Dermis microvascular lymphatic vessel endothelial cell (primary cell): ENCODE data around the gene ANGEL1. TPM values are rescaled to one million over a fixed set of nuclear protein-coding genes. Genes with fewer than 3 reads are reported as not detected.

Experiments
- DNase-seq, 2 donors: peaks; one replicate each; pipeline versions ENCODE4 v3.0.0 to v3.0.0-alpha.2; 2010; ENCODE audit warnings: low read depth in 2 of 2
- total RNA-seq: library from RNA; depleted of rRNA; stranded (reverse); fragments of >200 nt; gene quantifications from 2 replicates; pipeline ENCODE4 v1.2.1, GENCODE V29; 2014

The ANGEL1 gene
- total RNA-seq, 1 donor from 2014 or later, result 4.0 TPM

DNA sequence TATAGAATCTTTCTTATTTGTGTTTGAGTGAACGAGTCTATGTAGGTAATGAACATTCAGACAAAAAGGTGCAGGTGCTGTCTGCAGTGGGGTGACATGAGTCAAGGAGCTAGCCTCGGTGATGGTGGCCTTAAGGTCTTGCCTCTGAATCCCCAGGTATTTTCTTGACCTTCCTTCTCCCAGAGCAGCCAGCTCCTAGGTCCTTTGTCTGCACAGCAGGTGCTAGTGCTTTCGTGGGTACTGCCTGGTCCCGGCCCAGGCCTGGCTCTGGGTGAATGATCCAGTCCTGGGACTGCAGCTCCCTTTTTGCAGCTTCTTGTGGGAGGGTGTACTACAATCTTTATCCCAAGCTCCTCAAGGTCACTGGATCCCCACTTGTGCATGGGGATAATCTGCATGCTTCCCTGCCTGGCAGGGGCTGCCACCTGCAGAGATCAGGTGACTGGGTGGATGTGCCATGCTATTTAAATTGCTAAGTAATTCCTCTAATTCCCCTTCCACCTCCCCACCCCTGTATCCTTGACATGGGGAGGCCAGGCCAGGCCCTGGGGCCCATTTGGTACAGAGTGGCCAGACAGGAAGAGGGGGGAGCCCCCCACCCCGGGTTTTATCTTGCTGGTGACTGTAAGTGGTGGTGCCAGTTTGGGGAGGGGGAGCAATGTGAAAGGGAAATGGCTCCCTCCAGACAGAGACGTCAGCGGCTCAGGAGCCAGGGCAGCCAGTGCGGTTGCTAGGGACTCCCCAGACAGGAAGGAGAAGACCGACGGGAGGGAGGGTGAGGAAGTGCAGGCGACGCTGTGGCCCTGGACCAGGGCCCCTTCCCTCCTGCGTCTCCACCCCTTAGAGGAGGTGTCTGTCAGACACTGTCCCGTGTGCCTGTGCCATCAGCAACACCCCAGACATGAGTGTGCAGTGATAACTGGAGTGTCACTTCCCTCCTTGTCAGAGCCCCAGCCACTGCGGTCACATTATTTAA, 44.7 kb downstream of the ANGEL1 start:
- peak; percentile 15 to 66 for DNase-seq

DNA sequence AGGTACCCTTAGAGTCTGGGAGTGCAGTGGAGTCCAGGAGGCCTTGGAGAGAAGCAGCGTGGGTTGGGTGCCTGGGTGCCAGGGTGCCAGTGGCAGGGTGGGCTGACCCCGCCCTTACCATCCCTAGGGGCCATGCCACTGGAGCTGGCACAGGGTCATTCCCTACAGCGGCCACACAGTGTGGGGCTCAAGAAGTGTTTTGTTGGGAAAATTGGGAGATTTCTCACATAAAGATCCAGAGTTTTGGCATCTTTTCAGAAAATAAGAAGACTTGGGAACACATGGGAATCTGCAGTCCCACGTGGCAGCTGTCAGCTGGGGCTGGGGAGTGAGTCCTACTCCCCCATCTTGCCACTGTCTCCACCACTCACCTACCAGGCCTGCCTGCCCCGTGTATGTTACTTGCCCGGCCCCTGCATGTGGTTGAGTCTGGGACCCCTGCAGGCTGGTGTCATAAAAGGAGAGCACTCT, 47.2 kb downstream of the ANGEL1 start:
- DNase-seq, result no peak

DNA sequence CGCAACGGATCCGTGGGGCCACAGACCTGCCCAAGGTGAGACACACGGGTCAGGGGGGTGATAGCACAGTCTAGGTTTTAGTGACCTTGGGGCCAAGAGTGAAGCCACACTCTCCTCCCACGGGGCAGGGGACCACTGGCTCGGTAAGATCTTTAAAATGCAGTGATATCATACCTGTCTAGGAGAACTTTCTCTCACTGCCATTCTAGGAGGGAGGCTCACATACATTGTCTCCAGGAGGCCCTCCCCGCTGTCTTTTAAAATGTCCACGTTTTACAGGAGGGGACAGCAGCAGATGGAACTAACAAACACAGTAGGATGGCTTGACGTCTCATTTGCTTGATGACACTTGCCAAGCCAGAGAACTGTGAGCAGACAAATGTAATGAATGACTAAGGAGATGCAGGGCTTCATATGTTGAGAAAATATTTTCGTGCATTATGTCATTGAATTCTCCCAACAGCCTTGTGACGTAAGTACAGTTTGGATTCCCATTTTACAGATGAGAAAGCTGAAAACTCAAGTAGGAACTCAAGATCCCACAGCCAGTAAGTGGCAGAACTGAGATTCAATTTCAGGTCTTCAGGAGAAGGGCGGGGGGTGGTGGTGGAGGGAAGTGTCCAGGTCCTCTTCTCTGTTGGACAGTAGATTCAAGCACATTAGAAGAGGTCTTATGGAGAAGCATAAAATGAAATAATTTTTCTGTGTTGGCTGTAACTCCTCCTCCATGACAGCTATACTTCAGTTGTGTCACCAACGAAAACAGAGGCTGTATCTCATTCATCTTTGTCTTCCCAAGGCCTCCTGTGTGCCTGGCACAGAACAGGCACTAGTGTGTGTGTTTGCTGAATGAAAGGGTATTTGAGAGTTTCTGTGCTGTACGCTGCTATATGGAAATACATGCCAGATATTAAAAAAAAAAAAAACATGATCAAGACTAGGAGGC, 49.3 kb downstream of the ANGEL1 start:
- DNase-seq, result no peak

DNA sequence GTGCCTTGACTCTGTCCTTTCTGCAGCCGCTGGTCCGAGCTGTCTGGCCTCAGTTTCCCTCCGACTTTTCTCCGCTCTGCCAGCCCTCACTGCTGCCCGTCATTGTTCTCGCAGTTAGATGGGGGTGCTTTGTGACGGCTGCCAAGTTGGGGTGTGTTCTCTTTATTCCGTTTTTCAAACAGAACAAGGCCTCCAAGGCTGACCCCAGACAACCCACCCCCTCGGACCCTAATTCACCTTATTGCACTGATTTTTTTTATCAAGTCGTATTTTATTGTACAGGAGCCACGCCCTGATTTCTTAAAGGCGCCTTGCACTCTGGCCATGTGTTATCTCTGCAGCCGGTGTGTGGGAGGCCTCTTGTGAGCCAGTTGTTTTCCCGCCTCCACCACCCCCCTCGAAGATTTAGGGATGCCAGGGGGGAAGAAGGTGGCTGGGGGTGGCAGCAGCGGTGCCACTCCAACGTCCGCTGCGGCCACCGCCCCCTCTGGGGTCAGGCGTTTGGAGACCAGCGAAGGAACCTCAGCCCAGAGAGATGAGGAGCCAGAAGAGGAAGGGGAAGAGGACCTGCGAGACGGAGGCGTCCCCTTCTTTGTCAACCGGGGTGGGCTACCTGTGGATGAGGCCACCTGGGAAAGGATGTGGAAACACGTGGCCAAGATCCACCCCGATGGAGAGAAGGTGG, 50.1 kb downstream of the ANGEL1 start:
- no peak for DNase-seq

DNA sequence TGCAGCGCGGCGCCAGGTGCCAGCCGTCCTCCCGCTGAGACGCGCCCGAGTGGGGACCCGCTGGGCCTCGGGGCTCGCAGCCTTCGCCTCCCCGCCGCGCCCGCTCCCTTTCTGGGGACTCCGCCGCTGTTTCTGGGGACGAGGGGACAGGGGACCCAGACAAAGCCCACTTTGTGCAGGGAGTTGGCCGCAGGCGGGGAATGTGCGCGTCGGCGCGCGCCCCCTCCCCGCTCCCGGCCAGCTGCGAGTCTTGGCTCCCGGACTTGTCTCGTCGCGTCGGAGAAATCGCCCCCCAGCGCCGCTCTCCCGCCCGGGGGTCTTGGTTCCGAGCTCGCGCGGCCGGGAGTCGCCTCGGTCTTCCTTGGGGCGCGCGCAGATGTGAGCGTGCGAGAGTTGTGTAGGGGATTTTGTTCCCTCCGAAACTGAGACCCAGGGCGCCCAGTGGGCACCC, 50.7 kb downstream of the ANGEL1 start:
- no peak for DNase-seq

DNA sequence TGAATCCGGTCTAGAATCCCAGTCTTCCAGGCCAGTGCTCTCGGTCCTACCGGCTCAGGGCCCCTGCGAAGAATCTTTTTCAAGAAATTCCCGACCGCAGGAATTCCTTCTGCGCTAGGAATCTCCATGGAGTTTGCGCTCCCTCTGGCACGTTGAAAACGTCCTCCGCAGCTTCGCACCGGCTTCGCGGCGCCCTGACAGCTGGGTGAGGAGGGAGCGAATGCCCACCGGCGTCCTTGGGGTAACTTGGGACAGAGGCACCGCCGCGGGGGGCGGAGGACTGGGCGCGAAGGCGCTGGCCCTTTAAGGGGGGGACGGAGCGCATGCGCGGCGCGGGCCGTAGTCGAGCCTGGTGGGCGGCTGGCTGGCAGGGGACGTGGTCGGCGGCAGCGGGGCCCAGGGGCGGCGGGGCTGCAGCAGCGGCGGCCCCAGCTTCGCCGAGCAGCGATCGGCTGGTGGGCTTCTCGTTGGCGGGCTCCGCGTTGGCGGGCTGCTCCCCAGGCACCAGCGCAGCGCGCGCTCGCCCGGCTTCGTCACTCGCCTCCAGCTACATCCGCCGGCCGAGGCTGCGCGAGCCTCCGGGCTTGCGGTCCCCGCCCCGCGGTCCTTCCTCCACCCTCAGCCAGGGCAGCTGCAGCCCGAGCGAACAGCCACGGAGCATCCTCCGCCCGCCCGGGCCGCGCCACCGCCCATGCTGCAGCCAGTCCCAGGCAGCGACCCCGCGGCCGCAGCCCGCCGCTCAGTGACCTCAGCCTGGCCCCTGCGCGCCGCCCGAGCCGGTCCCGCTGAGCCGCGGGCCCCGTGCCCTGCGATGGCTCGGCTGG, 51.3 kb downstream of the ANGEL1 start, which contains the start of gene VASH1:
TSS of gene VASH1 (plus strand) at position 333 of the 824 bp plus-strand sequence. CDS start 1,354 bp downstream, outside the sequence.
- DNase-seq, result peak; percentile 27 to 71

DNA sequence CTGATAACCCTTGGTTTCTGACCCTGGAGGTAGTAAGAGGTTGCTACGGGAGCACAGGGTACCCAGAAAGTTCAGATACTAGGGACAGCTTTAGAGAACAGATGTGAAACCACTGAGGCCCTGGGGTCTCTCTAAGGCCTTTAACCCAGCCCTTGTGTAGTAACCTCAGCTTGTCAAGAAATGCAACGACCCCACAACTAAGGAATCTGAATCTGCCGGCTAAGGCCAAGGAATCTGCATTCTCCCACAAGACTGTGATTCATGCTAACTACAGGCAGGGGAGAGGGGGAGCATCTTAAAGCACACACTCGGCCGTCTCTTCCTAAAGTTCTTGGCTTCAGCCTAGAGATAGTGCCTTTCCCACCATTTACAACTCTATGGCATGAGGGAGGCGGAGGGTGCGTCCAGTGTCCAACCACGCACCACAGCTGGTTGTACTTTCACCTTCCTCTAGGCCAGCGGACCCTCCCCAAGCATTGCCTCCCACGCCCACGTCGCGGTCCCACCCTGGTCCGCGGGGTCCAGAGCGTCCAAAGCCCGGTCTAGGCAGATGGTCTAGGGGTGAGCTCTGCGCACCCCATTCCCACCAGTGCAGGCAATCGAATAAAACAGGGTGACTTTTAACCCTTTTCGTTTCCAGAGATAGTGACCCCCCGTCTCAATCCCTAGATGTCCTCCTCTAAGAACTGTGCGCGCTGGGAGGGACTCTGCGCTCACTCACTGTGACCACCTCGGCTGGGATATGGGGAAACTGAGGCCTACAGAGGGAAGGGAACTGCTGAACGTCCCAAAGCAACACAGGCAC, 52.1 kb downstream of the ANGEL1 start:
- no peak for DNase-seq

DNA sequence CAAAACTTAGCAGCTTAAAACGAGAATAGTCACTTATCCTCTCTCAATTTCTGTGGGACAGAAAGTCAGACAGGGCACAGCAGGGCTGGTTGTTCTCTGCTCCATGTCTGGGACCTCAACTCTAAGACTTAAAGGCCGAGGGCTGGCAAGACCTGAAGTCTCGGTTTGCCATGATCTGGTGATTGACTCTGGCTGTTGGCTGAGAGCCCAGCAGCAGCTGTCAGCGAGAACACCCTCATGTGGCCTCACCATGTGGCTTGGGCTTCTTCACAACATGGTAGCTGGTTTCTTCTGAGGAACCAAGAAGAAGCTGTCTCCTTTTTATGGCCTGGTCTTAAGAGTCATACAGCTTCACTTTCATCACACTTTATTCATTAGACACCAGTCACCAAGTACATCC, 53.1 kb downstream of the ANGEL1 start:
- DNase-seq, result no peak

DNA sequence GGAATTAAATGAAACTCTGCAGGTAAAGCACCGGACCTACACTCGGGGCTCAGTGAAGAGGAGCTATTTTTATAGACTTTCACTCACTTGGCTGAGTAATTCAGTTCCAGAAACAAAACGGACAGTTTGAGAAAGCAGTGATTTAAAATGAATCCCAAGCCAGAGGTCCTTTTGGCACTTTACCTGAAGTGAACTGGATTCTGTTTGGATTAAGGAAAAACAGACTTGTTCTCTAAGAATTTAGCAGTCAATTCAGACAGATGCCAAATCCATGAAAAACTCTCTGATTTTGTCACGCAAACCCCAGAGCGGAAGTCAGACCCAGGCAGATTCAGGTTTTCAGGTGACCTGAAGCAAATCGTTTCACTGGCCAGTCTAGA, 56.3 kb downstream of the ANGEL1 start:
- DNase-seq, result no peak

DNA sequence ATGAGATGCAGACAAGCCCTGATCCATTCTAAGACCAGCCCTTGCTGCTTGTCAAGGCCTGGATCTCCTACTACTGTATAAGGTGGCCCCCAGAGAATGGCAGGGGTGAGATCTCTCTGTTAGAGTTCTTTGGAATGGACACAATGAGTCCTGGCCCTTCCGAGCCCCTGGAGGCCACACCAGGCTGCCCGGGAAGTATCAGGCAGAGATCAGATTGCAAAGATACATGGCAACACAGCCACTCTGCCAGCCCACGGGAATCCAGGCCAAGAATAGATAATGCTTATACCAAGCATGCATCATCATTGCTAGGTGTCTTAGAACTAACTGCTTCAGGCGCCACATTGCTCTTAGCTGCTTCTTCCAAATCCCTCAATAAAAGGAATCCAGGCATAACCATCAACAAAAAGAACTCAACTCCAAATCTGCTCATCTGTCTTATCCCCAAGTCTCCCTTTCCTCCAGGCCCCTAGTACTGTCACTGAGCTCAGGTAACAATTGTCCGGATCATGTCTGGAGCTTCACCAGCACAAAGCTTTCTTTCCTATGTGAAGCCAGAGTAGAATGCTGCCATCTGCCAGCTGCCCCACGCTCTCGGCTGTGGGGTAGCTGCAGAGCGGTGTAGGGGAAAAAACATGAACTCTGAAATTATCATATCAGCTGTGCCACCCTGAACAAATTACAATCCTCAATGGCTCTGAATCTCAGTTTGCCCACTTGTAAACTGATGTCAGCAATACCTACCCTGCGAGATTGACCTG, 56.9 kb downstream of the ANGEL1 start:
- no peak for DNase-seq

DNA sequence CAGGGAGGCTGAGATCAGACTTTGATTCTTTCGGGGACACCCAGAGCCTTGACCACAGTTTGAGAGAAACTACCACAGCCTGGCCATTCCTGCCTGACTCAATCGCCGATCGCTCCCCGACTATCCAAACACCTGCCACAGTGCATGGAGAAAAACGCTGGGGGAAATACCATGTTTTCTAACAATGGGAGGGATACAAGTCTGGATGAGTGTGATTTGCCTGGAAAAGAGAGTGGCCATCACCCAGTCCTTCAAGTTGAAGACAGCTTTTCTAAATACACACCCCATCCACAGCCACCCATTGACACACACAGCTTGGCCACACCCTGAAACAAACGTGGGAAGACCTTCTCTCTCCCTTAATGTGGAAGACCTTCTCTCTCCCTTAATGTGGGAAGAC, 58.1 kb downstream of the ANGEL1 start:
- DNase-seq, result no peak

DNA sequence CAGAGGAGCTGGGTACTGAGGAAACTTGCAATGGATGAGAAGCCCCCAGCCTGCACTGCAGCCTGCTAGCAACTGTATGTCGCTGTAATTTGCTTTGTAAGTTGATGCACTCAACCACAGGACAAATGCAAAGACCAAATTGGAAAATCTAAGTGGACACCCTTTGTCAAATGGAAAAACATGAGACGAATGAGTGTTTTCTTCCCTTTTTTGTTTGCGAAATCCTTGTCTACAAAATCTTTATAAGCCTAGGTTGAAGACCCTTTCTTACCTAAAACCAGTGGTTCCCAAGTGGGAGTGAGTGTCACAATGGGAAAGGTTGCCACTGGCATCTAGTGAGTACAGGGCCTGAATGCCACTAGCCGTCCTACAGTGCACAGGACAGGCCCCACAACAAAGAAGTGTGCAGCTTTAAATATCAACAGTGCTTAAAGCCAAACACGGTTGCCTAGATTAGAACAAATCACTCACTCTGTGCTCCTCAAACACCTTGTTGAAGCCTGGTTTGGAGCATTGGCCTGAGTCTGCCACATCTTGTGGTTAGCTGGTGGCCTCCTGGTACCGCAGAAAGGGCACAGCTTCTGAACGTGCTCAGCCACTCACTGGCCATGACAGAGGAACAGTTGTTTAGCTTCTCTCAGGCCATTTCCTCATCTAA, 59.0 kb downstream of the ANGEL1 start:
- DNase-seq, result no peak

DNA sequence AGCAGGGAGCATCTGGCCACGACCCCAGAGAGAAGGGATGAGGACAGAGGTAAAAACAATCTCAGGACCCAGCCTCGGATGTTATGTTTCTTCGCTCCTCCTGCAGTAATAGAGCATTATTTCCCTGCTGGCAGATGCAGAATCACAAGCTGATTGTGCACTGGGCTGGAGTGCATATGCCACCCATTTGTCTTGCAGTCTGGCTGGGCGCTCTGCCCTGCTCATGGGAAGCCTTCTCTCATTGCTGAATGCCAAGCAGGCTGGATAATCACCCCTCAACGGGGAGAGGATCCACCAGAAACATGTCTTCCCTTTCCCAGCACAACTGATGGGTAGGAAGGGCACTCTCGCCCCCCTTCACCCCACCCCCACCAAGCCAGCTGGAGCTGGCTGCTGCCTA, 59.9 kb downstream of the ANGEL1 start:
- no peak for DNase-seq

DNA sequence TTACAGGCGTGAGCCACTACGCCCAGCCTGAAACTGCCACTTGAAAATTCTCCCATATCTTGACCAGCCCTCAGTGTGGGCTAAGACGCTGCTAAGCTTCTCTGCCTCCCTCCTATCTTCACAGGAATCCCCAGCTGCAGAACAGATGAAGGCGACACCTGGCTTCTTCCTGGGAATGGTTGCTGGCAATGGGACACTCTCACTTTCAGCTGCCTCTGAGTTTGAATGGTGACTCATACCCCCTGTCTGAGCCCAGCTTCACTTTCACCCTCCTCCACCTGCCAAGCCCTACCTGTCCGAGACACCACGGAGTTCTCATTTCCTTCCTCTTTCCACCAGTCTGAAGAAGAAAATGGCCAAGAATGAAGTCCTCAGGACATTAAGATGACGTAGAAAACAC, 69.7 kb downstream of the ANGEL1 start:
- DNase-seq, result no peak

DNA sequence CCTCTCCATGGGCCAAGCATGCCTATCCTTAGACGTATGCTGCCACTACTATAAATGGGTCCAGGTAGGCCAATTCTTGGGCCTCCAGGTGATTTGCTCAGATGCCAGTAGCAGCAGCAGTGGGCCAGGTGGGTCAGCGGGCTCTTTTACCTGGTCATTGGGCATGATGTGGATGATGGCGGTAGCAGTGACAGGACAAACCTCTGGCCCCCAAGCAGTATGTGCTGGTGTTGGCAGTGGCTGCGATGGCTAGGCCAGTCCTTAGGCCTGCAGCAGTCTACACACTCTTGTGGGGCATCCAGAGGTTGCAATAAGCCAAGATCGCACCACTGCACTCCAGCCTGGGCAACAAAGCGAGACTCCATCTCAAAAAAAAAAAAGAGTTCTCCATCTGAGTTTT, 70.5 kb downstream of the ANGEL1 start:
- no peak for DNase-seq

DNA sequence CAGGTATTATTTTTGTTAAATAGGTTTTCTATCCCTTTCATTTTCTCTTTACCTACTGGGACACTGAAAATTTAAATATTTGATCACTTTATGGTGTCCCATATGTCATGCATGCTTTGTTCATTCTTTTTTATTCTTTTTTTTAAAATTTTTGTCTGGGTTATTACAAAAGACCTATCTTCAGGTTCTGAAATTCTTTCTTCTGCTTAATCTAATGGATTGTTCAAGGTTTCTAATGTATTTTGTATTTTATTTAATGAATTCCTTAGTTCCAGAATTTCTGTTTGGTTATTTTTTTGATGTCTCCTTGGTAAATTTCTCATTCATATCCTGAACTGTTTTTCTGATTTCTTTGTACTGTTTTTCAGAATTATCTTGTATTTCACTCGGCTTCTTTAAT, 71.6 kb downstream of the ANGEL1 start:
- DNase-seq, result no peak
